NT2/D1 (cell line): Measurements from ENCODE around the gene LIMA1.

Experiments
- SUZ12 ChIP-seq: IDR thresholded peaks from 2 replicates; pipeline ENCODE4 v1.6.1; 2011; ENCODE audit not compliant: insufficient read length, insufficient read depth; ENCODE audit errors: extremely low read depth
- YY1 ChIP-seq: IDR thresholded peaks from 2 replicates; pipeline ENCODE4 v1.6.1; 2011; ENCODE audit not compliant: insufficient read length, insufficient read depth
- ZNF274 ChIP-seq: IDR thresholded peaks from 2 replicates; pipeline ENCODE4 v1.6.1; 2011; ENCODE audit warnings: mild to moderate bottlenecking, low read depth, low read length

DNA sequence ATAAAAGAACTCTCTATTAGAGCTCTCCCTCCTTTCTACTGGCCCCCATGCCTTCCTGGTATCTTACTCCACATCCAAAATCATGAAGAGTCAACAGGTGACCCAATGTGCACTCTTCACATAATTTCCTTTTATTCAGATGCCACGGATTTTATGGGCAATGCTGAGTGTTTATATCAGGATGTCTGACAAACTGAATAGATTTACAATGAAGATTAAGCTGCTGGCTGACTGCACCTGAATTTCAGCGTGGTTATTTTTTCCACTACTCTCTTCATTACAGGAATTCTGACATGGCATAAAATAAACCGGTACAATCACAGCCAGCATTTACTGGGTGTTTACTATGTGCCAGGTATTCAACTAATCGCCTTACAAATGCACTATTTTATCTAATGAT is 86.8 kb downstream of the LIMA1 start:
- no peak for TF ChIP-seq SUZ12
- TF ChIP-seq ZNF274, result no peak
- TF ChIP-seq YY1, result no peak
